Measurements from ENCODE around the gene GTPBP4. TPM values are rescaled to one million over a fixed set of nuclear protein-coding genes. Genes with fewer than 3 reads are reported as not detected.

Gene GTPBP4
- total RNA-seq, 1 donor from 2014 or later = 66.5 TPM

DNA sequence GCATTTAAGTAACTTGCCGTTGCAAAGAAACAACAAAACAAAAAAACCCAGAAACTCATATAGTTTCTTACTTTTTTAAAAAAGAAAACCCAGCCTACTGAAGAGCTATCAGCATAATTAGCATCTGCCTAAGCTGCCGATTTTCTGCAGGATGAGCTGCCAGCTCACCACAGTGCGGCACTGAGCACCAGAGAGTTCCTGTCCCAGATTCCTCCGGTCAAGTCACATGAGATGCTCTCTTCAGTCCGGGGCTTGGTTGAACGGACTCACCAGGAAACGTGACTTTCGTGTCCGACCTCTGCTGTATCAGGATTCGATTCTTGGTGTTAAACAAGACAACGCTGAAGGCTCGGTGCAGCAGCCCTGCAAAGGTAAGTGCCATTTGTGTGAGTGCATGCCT is 34.2 kb downstream of the GTPBP4 start:
- no peak for DNase-seq (ENCODE audit: low read depth)
- H3K4me3 ChIP-seq (ENCODE audit: low read depth, low read length) = no peak overlapping the region
- no peak for TF ChIP-seq CTCF (conservative IDR thresholded peaks at IDR 0.05; ENCODE audit: low read depth, low read length)

DNA sequence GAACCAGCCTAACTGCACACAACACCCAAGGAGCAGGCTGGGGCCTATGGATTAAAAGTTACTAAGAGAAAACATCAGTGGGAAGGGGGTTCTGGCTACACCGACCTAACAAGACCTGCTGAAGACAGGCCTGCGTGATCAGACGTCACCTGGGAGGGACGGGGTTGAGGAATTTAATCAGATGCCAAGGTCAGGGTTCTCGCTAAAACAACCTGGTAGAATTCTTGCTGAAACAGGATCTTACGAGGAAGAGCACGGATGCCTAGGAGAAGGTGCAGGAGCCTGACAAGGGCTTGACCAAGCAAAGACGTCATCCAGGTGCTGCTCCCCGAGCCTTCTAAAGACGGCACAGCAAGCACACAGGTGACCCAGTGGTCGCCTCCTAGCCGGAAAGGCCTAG is 35.9 kb downstream of the GTPBP4 start:
- H3K4me3 ChIP-seq (ENCODE audit: low read depth, low read length) = no peak overlapping the region
- no peak for DNase-seq (ENCODE audit: low read depth)
- no peak for TF ChIP-seq CTCF (conservative IDR thresholded peaks at IDR 0.05; ENCODE audit: low read depth, low read length)

DNA sequence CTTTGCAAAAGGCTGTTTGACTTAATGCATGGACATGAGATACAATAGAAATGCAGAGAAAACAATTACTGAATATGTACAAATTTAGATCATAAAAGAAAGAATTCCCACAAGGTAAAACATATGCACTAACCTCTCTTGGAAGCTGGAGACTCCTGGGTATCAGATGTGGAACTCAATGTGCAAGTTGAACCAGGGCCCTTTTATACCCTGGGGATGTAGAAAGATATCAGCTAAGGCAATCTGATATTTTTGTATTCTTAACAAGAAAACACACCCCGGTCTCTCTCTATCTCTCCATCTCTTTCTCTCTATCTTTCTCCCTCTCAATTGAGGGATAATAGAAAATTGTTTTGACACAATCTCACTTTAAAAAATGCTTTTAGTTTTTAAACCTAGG is 37.4 kb downstream of the GTPBP4 start, which contains the start of gene IDI2:
TSS of gene IDI2 (minus strand) at position 177 of the 400 bp plus-strand sequence. CDS start 1,136 bp downstream, outside the sequence.
- DNase-seq (ENCODE audit: low read depth) = no peak
- TF ChIP-seq CTCF (conservative IDR thresholded peaks at IDR 0.05; ENCODE audit: low read depth, low read length) = no peak
- H3K4me3 ChIP-seq (ENCODE audit: low read depth, low read length) = no peak within 1 kb of the TSS

GRCh38 chr10:1026578-1026977 is 38.3 kb downstream of the GTPBP4 start:
- no peak for TF ChIP-seq CTCF (conservative IDR thresholded peaks at IDR 0.05; ENCODE audit: low read depth, low read length)

GRCh38 chr10:1029838-1030237 is 41.6 kb downstream of the GTPBP4 start:
- no peak for DNase-seq (ENCODE audit: low read depth)
- TF ChIP-seq CTCF (conservative IDR thresholded peaks at IDR 0.05; ENCODE audit: low read depth, low read length) = no peak
- H3K4me3 ChIP-seq (ENCODE audit: low read depth, low read length) = no peak overlapping the region

More at GRCh38 chr10:1026578-1026977, 38.3 kb downstream of the GTPBP4 start:
- no peak for DNase-seq (ENCODE audit: low read depth)
- H3K4me3 ChIP-seq (ENCODE audit: low read depth, low read length) = no peak overlapping the region

GRCh38 chr10:1033601-1034000 is 45.4 kb downstream of the GTPBP4 start:
- DNase-seq (ENCODE audit: low read depth) = no peak

More at GRCh38 chr10:1033601-1034000, 45.4 kb downstream of the GTPBP4 start:
- no peak overlapping the region for H3K4me3 ChIP-seq (ENCODE audit: low read depth, low read length)
- TF ChIP-seq CTCF (conservative IDR thresholded peaks at IDR 0.05; ENCODE audit: low read depth, low read length) = no peak
